ENCODE data around the gene TRMO.

Gene TRMO

GRCh38 chr9:97936998-97937397, 14.7 kb upstream of the TRMO start:
- no peak for DNase-seq

- peak; percentile 26 for DNase-seq
Measured at GRCh38 chr9:97935276-97935675, 13.0 kb upstream of the TRMO start.

- peak; percentile 81 for DNase-seq
Measured at GRCh38 chr9:97934321-97935115, 12.2 kb upstream of the TRMO start.

GRCh38 chr9:97933297-97933998, 11.1 kb upstream of the TRMO start:
- no peak for DNase-seq

- DNase-seq = no peak
Measured at GRCh38 chr9:97930972-97931371, 8.7 kb upstream of the TRMO start.

- DNase-seq = no peak
Measured at GRCh38 chr9:97928986-97929604, 6.8 kb upstream of the TRMO start.

- DNase-seq = no peak
Measured at GRCh38 chr9:97925497-97926334, 3.4 kb upstream of the TRMO start.

- no peak for DNase-seq
Measured at GRCh38 chr9:97924386-97924785, 2.1 kb upstream of the TRMO start.

- DNase-seq = peak; percentile 86
Measured at GRCh38 chr9:97923529-97924108, 1.3 kb upstream of the TRMO start.

GRCh38 chr9:97919217-97919813, 3.0 kb downstream of the TRMO start:
- DNase-seq = no peak

- no peak for DNase-seq
Measured at GRCh38 chr9:97918611-97919010, 3.7 kb downstream of the TRMO start.

GRCh38 chr9:97911970-97912369, 10.3 kb downstream of the TRMO start:
- no peak for DNase-seq

- no peak for DNase-seq
Measured at GRCh38 chr9:97911528-97911927, 10.8 kb downstream of the TRMO start.

GRCh38 chr9:97910357-97910756, 11.9 kb downstream of the TRMO start:
- no peak for DNase-seq

GRCh38 chr9:97908705-97909104, 13.6 kb downstream of the TRMO start:
- DNase-seq = no peak

- no peak for DNase-seq
Measured at GRCh38 chr9:97907632-97908031, 14.7 kb downstream of the TRMO start.

- DNase-seq = no peak
Measured at GRCh38 chr9:97907046-97907445, 15.3 kb downstream of the TRMO start.

GRCh38 chr9:97906236-97906831, 16.0 kb downstream of the TRMO start:
- DNase-seq = no peak

GRCh38 chr9:97905228-97905627, 17.1 kb downstream of the TRMO start:
- no peak for DNase-seq

GRCh38 chr9:97904725-97905124, 17.6 kb downstream of the TRMO start:
- DNase-seq = no peak

- DNase-seq = no peak
Measured at GRCh38 chr9:97903177-97903576, 19.1 kb downstream of the TRMO start.

All from COR-L47 (cell line).